ENCODE data around the gene CDRT4.

The CDRT4 gene

DNA sequence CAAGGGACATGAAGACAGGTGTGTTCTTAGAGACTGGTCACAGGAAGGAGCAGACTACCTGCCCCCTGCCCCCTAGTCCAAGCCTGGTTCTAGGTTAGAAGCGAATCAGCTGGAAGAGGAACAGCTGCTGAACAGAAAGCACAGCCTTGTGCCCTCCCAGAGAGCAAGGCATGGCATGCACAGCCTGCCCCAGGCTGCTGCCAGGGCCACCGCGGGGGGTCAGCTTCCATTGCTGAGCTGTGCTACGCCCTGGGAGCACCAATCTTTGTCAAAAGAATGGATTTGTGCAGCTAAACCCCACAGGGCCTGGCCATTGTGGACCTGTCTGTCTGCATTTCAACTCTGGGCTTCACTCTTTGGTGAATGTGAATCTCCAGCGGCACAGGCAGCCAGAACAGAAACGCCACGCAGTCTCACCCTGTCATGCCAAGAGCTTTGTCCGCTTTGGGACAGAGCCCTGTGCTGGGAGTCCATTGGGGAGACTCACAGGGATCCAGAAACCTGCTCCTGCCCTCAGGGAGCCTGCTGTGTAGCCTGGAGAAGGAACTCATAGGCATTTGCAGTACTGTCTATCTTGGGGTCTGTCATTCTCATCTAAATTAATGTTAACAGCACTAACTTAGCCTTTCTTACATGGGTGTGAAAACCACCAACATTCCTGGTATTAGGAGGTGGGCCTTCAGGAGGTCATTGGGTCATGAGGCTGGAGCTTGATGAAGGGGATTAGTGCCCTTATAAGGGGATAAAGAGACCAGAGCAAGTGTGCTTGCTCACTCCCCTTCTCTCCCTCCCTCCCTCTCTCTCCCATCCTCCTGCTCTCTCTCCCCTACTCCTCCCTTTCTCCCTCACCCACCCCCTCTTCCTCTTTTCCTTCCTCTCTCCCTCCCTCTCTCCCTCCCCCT is 25.6 kb upstream of the CDRT4 start:
- DNase-seq (ENCODE audit: low read depth in 4 of 4, low spot score in 1 of 4) = no peak

DNA sequence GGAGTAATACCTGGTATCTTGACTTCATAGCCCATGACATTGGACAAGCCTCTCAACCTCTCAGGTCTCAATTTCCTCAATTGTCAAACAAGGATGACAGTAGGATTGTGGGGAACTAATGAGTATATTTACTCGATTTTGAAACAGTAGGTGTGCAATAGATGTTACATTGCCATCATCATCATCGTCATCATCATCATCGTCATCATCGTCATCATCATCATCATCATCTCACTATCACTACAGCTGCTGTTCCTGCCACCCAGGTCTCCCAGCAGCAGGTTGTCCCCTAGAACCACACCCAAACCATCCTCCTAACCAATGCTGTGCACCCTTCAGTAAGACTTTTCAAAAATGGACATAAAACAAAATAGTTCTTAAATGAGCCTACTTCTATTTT is 24.8 kb upstream of the CDRT4 start:
- no peak for DNase-seq (ENCODE audit: low read depth in 4 of 4, low spot score in 1 of 4)

DNA sequence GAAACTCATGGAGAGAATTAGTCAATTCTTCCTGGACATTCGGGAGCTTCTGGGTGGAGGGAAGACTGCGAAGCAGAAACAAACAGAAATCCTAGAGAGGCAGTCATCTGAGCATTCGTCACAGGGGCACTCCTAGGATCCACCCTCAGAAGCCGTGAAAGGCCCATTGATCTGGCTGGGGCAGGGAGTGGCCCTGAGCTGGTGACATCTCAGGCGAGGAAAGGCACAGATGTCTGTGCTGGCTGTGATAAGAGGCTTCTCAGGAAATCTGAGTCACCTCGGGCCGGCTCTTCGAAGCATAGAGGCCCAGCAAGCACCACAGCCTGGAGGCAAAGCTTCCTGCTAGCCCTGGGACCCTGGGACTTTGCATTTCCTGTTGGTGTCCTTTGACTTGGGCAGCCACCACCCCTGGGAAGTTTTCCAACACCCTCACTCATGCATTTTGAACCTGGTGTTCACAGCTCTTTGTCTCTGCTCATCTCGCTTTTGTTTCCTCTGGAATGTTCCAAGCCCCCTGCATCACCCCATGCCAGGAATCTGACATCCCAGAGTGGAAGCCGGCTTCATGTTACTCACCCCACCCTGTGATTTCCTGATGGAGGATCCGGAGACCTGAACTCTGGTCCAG is 23.3 kb upstream of the CDRT4 start:
- DNase-seq (ENCODE audit: low read depth in 4 of 4, low spot score in 1 of 4) = no peak

DNA sequence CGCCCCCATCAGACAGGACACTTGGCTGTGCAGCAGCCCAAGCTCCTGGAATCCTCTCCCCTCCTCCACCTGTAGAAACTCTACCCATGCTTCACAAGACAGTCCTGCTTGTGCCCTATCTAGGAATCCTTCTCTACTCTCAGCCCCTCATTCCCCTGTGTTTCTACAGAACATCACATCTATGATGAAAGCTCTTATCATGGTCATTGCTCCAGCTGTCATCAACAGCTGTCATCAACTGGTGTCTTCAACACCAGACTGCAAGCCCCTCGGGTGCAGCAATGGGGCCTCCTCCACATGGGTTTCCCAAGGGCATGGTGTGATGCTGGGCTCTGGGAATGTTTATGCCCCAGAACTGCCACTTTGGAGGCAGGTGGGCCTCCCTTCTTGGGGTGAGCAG is 21.1 kb upstream of the CDRT4 start:
- no peak for DNase-seq (ENCODE audit: low read depth in 4 of 4, low spot score in 1 of 4)

DNA sequence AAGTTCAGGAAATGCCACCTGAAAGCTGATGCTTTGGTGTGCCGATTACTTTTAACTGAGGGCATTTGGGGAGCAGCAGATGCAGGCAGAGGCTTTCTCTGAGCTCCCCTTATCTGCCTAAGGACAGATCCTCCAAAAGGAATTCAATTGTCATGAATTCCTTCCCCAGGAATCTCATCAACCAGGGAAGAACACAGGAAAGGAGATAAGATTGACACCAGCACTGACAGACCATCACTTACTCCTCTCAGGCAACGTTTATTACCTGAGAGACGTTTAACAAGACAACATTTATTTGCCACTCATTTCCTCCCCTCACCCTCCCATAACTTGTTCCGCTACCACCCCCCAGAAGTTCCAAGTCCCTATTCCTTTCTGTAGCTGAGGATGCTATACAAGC is 17.6 kb upstream of the CDRT4 start:
- no peak for DNase-seq (ENCODE audit: low read depth in 4 of 4, low spot score in 1 of 4)

DNA sequence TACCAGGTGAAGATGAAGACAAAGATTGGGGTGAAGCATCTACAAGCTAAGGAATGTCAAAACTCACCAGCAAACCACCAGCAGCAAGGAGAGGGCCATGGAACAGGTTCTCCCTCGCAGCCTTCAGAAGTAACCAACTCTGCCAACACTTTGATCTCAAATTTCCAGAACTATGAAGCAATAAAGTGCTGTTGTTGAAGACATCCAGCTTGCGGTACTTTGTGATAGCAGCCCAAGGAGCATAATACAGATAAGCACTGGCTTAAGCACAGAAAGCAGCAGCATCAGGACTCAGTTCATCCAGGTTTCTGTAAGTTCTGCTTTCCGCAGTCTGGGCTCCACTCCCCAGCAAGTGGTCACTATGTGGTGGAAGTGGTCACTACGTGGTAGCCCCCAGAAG is 16.0 kb upstream of the CDRT4 start:
- DNase-seq (ENCODE audit: low read depth in 4 of 4, low spot score in 1 of 4) = no peak

DNA sequence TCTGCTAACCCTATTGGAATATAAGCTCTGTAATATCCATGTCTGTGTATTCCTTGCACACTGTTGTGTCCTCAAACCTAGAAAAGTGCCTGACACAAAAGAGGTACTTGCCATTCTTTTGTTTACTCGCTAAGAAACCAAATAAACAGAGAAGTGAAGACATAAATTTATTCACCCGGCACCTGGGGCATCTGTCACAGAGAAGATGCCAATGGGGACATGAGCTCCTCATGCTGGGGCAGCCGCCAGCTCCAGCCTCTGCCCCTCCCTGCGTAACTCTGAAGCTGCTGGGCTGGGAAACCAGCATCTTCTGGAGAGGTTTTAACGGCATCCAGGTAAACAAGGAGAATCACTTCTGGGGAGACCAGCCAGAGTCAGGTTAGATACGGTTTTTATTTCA is 15.1 kb upstream of the CDRT4 start:
- DNase-seq (ENCODE audit: low read depth in 4 of 4, low spot score in 1 of 4) = no peak

DNA sequence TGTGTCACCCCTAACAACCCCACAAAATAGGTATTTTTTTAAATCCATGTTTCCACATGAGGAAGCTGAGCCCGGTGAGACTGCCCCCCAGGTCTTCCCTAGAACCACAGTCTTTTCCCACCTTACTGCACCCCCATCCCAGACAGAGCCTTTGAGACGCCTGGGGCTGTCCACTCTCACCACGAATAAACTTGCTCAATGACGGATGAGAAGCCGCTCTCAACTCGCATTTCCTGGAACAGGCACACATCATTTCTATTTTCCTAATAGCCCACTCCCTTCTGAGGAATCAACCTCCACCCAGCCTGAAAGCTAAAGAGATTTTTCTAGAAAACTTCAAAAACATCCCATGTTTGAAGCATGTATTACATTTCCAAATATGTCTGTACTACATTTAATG is 14.1 kb upstream of the CDRT4 start:
- no peak for DNase-seq (ENCODE audit: low read depth in 4 of 4, low spot score in 1 of 4)

DNA sequence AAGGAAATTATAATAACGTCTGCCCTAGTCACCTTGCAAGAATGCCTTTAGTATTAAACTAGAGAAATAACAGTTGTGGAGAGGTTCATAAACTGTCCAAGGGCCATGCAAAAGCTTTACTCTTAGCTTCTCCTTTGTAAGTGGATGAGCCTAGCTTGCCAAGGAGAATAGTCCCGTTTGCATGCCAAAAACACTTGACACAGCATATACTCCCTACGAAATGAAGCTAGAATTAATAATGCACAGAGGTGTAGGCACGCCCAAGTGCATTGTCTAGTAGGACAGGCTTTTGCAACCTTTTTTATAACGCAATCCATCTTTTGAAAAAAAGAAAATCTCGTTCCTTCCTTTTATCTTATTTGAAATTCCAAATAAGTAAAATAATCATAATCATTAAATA is 12.8 kb upstream of the CDRT4 start:
- no peak for DNase-seq (ENCODE audit: low read depth in 4 of 4, low spot score in 1 of 4)

DNA sequence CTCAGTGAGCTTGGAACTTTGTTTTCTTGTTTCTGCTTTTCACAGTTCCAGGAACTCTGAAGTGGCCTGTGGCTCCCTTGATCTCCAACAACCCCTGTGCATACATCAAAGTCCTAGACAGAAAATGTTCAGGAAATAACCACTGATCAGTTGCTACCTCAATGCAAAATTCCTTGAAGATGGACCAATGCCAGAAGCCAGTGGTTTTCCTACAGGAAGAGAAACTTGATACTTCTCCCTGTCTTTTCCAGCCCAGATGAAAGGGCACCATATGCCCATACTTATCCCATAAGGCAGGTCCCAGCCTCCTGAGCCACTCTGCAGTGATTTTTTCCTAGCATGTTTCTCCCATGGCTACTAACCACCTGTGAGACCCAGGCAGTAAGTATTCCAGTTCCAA is 12.3 kb upstream of the CDRT4 start:
- DNase-seq (ENCODE audit: low read depth in 4 of 4, low spot score in 1 of 4) = no peak

DNA sequence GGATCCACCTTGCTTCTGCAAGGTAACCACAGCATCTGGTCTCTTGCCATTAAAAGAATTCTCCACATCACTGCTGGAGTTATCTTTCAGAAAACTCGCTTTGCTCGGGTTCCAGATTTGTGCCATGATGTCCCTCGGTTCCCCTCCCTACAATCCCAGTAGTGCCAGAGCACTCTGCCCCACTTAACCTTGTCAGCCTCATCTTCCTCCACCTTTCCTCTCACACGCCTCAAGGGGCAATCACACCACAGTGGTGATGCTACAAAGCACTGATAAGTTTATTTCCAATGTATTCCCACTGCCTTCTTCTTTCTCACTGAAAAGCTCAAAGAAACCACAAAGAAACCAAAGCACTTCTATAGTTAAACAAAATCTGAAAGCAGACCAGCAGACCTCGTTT is 11.4 kb upstream of the CDRT4 start:
- no peak for DNase-seq (ENCODE audit: low read depth in 4 of 4, low spot score in 1 of 4)

DNA sequence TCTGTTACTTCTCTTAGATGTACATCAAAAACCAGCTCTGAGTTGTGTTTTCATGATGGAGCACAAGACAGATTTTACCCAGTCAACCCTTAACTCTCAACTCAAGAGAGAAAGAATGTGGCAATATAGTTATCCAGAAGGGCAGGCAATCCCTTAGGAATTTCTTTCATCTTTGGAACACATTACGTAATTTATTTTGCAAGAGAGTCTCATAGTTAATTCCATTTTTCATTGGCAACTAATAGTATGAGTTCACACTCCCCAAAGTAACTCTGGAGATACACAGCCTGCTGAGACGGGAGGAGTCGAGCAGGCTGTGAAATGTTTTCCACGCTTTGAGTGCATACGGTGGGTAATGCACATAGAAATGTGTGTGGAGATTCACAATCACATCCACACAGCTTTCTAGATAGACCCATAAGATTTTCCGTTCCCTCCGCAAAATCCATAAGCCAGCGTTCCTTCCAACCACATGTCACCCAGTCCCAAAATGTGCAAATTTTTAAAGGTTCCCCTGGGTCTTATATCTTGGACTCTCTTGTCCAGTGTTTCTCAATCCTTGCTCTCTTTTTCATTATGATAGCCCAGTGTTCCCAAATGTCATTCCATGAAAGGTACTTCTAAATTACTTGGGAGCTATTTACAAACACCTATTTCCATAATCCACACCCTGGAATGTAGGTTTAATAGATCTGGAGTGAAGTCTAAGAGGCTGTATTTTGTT is 8.4 kb upstream of the CDRT4 start:
- DNase-seq (ENCODE audit: low read depth in 4 of 4, low spot score in 1 of 4) = no peak

DNA sequence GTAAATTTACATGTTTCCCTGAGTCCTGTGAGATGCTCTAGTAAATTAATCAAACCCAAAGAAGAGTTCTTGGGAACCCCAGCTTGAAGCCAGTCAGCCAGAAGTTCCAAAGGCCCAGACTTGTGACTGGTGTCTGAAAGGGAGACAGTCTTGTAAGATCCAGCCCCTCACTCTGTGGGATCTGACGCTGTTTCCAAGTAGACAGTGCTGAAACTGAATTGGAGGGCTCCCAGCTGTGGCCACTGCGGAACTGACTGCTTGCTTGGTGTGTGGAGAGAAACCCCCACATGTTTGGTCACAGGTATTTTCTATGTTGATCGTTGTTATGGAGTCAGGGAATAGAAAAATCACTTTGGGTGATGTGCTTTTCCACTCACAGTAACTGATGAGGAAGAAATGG is 5.5 kb upstream of the CDRT4 start:
- no peak for DNase-seq (ENCODE audit: low read depth in 4 of 4, low spot score in 1 of 4)

DNA sequence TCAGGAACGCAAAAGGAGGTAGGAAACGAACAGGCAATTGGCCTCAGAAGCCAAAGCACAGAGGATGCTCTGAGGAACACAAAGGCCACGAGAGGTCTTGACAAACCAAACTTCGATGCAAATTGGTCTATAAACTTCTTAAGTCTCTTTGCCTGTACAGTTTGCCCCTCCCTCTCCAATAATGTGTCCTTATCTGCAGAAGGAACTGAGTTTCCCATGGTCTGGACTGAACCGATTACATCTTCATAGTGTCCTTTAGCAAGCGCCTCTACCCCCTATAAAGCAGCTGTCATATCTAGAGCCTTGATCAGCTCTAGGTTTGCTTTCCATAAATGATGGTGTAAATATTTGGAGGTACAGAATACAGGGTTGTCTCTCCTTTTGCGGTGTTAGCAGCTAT is 3.1 kb upstream of the CDRT4 start:
- no peak for DNase-seq (ENCODE audit: low read depth in 4 of 4, low spot score in 1 of 4)

DNA sequence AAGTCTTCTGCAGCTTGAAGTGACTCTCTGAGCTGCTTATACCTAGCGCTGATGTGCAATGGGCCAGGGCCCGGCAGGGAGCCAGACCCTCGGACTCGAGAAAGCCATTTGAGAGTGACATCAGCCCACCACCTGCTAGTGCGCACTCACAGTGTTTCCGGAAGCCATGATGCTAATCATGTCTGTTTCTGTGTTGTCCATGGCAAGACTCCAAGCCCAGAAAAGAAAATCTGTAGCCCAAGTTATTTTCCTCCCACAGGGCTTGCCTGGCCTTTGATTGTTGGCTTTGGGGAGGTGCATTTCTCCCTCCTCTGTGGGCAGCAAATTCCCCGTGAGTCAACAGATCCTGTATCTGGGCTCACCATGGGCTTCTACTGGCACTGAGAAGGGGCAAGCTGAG is 1.8 kb upstream of the CDRT4 start:
- DNase-seq (ENCODE audit: low read depth in 4 of 4, low spot score in 1 of 4) = no peak

DNA sequence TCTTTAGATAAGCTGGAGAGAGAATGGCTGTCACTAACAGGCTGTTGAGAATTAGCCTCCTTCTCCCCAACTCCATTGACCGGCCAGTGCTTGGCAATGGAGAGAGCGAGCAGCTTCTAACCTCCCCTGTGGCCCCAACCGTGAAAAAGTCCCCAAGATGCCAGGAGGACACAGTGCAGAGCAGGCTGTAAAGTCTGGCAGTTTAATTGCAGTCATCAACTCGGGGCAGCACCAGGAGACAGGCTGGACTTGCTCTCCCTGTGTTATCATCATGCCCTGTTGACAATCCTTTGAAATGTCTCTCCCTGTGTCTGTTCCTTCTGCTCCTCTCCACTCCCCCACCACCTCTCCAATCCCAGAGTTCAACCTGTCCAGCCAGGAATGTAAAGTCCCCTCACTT is 705 bp upstream of the CDRT4 start:
- DNase-seq (ENCODE audit: low read depth in 4 of 4, low spot score in 1 of 4) = no peak

DNA sequence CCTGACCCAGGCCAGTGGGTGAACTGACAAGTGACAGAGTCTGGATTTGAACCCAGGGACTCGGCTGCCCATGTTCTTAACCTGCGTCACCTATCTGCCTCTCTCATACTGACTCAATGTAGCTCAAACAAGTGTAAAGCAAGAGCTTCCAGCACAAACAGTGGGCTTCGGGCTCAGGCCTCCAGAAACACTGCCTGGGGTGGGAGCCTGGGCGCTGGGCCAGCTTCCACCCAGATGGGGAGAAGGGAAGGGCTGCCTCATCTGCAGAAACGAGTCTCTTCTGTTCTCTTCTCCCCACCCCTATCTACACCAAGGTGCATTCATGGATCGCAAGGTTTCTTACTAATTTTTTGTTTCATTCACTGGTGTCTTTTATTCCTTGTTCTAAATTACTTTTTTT is 1.3 kb downstream of the CDRT4 start:
- DNase-seq (ENCODE audit: low read depth in 4 of 4, low spot score in 1 of 4) = no peak

DNA sequence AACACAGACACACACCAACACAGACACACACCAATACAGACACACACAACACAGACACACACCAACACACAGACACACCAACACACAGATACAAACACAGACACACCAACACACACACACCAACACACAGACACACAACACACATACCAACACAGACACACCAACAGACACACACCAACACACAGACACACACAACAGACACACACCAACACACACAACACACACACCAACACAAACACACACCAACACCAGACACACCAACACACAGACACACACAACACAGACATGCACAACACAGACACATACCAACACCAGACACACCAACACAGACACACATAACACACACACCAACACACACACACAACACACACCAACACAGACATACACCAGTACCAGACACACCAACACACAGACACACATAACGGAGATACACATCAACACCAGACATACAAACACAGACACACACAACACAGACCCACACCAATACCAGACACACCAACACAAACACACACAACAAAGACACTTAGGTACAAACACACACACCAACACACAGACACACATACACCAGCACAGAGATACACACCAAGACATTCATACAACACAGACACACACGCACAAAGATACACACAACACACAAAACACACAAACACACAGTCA is 2.2 kb downstream of the CDRT4 start:
- no peak for DNase-seq (ENCODE audit: low read depth in 4 of 4, low spot score in 1 of 4)

DNA sequence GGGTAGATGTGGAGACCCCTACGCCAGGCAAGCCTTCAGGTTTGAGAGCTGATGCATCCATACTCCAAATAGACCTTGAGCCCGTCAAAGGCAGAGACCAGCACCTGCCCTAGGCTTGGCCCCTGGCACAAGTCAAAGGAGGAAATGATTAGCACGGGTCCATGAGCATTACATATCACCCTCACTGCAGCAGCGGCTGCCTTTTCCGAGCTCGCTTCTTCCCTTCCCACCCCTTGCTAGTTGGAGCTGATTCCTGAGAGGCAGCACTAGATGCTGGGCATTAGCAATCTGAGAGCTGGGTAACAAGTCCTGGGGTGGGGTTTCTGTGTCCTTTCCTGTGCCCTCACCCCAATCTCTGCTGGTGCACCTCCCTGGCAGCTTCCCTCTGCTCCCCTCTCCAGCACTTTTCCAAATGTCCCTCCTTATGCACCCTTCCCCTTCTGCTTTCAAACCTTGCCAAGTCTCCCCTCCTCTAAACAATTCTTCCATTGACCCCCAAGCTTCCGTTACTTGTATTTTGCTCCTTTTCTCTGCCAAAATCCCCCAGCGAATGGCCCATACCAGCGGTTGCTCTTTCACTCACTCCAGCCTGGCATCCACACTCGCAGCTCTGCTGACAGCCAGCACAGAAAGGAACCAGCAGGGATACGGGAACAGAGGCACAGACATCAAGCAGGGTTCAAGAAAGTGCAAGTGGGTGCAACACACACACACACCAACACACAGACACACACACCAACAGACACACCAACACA is 3.0 kb downstream of the CDRT4 start:
- no peak for DNase-seq (ENCODE audit: low read depth in 4 of 4, low spot score in 1 of 4)

DNA sequence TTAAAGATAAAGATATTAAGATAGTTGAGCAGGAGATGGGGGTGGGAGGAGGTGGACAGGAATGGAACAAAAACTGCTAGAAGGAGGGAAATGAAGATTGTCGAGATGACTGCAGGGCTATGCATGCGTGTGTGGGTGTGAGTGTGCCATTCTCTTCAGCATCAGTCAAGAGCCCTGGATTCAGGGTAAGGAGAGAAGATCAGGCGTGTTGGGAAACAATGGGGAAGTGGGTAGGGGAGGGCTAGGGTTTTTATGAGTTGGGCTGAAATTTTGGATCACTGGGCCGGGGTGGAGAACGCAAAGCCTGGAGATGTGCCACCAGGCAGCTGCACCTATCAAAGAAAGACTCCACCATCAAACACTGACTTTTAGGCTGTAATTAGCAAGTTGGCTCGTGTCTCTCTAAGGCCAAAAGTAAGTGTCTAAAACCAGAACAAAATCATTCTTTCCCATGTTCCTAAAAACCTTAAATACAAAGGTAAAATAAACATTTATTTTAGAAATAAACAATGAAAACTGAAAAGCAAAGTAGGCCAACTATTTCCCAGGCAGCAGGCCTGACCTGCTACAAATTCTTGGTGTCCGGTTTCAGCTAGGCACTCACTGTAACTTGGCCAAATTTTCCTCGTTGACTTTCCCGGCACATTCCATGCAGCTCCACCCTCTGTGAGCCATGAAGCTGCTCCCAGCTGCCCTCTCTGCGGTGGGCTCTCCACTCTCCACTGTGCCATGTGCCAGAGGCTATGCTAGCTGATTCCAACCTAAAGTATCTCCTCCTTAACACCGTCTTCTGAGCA is 4.2 kb downstream of the CDRT4 start:
- no peak for DNase-seq (ENCODE audit: low read depth in 4 of 4, low spot score in 1 of 4)

All from stimulated activated CD4-positive, alpha-beta T cell treated with anti-CD3 and anti-CD28 coated beads, Interleukin-1b, Interleukin-23, amount 100 ng/mL, for 24 hours (primary cell).